Amygdala (tissue), 56 donors: ENCODE data around the gene STX8.
A peak's percentile ranks its signal among the peaks of the same experiment; 100 is the strongest.
"Not testable (repeated sequence)": the region's sequence is repeated elsewhere in the genome, so short reads cannot be mapped to it uniquely, and the experiment has no call there.

Source experiments
- DNase-seq, 56 donors: peaks; one replicate each; lab custom pipeline; 2025; lab: John Stamatoyannopoulos, UW

The STX8 gene

DNA sequence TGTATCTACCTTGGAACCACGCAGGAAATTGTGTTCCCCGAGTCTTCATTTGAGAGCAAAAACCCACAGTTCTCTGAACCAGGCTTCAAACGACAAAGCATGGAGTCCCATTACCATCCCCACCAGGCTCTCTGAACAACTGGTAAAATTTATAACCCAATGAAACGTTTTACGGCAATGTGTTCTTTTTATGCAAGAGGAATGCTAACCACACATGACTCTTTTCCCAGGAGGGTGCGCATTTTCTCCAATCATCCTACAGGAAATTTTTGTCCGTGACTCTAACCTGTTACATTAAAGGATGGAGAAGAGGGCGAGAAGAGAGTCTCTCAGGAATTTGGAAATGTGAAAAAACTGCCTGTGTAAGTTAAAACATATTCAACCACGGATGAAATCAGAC is 17.8 kb downstream of the STX8 start:
- no peak for DNase-seq

DNA sequence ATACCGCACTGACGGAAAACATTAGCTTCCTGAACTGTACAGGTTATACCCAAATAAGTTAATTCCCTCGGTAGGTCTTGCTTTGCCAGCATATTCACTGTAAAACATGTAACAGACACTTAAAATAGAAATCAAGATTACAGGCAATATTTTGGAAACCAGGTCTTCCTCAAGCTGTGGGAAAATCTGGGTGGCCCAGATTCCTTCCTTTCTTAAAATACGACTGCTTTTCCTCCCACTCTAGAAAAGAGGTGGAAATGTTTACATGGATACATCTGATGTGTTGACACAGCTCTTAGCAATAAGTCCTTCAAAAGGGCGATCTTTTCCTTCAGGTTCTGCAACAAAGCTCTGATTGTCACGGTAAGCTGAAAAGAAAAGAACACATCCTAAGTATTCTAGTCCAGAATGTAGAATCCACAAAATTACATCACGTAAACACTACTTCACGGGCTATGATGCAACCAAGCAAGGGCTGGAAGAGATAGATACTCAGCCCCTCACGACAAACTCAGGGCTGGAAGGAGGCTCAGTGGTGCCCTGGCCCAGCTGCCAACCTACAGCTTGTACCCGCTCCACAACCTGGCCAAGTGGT is 18.4 kb downstream of the STX8 start:
- no peak for DNase-seq

DNA sequence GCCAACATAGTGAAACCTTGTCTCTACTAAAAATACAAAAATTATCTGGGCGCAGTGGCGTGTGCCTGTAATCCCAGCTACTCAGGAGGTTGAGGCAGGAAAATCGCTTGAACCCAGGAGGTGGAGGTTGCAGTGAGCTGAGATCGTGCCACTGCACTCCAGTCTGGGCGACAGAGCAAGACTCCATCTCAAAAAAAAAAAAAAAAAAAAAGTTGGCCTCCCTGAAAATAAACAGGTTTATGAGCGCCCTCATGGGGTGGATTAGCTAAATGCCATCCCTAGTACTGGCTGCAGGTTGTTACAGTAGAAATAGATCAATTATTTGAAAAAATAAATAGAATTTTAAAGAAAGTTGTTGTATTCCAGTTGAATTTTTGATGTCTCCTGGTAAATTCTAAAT is 20.9 kb downstream of the STX8 start:
- not testable (repeated sequence) for DNase-seq

DNA sequence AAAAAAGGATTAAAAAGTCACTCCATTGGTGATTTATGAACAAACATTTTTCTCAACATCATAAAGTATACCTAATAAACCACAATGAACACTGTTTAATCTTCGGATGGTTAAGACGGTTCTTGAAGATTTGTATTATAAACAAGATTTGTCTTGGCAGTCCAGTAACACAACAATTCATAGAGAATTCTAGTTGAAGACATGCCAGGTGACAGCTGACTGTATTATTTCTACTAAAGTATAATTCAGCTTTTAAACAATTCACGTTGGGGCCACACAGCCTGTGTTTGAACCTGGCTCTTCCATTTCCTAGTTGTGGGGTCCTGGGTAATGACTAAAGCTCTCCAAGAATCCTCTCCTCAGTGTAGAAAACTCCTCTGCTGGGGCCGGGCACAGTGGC is 22.0 kb downstream of the STX8 start:
- no peak for DNase-seq

DNA sequence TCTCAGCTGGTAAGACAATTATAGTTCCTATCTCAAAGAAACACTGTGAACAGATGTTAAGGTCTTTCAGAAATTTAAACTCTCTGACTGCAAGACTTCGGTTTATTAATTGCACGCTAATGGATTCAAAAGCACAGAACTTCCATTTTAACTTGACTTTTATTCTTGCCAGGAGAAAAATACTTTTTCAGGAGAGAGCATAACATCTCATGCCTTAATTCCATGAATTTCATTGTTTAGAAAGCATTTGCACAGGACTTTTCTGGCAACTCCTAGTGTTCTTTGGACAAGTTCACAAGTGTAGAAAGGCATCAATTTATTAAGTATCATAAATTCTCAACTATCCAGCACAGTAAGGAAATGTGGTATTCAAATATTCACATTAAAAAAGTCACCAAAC is 22.4 kb downstream of the STX8 start:
- DNase-seq: no peak

DNA sequence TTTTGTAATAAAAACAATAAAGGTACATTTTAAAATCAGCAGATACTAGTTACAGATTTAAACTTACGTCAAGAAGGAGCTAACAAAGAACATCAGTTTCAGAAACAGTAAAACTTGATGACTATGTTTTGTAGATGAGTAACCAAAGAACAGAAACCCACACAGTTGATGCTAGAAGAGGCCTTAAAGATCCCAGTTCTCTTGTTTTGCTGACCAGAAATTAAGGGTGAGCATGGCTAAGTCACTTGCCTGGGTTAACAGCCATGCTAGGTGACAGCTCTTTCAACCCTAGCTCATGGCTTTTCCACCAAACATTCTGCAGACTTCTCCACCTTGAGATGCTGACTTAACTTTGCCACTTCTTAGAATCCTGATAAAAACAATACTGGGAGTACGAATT is 26.4 kb downstream of the STX8 start:
- DNase-seq: no peak

DNA sequence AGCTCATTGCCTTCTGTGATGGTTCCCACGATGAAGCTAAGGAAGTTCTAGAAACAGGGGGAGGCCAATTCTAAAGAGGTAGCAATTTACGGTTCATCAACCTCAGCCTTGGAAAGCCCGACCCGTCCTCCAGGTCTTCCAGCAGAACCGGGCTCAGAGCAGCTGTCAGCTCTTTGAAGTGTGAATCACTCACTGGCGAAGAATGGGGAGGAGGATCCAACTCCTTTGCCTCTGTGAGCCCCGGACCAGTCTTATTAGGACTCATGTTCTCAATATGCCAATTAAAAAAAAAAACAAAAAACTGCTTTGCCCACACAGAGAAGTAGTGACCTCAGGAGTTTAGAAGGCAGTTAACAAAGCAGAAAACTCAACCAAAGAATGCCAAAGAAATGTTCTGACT is 31.4 kb downstream of the STX8 start:
- DNase-seq: no peak

DNA sequence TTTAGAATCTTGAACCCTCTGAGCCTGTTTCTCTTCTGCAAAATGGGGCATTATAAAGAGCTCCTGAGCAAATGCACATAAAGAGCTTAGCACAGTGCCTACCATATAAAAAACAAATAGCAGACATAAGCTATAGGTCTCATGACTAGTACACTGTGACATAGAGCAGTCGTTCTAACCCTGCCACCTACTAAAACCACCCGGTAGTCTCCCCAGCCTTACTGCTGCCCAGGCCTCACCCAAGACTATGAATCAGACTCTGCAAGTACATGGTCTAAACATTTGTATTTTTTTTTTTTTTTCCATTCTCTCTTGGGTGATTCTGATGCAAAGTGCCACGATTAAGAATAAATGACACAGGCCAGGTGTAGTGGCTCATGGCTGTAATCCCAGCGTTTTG is 33.9 kb downstream of the STX8 start:
- DNase-seq: no peak

DNA sequence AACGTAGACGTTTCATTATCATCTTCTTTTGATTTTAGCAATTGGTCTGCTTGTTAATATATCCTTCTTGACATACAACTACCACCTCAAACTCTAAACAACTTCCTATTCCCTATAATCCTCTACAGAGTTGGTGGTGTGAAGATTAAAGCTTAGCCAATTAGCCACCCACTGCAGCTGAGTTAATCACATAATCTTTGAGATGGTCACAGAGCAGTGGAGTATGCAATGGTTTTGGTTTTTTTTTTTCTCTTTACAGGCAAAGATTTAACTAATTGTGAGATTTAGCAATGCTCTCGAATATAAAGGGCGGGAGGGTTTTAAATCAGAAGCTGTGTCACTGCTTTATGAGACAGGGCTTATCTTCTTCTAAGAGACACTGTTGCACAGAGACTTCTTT is 37.0 kb downstream of the STX8 start:
- no peak for DNase-seq

DNA sequence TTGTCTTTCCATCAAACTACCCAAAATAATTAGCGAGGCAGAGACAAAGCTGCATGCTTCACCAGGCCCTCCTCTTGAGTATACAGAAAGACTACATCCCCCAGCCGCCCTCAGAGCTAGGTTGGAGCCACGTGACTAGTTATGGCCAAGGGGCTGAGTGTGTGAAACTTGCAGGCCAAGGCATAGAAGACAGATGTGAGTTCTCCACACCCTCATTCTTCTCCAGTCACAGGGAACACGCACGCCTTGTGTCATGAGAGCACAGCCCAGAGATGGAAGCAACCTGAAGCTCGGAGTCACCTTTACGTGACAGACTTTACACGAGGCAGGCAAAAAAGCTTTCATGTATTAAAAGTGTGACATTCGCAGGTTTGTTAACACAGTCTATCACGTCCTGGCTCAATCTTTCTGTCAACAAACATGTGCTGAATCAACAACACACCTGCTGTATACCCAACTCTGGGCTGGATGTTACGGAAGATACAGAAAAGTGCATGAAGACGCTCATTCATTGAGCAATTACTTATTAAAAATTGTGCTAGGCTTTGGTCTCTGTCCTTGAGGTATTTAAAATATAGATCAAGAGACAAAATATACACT is 38.3 kb downstream of the STX8 start:
- no peak for DNase-seq

DNA sequence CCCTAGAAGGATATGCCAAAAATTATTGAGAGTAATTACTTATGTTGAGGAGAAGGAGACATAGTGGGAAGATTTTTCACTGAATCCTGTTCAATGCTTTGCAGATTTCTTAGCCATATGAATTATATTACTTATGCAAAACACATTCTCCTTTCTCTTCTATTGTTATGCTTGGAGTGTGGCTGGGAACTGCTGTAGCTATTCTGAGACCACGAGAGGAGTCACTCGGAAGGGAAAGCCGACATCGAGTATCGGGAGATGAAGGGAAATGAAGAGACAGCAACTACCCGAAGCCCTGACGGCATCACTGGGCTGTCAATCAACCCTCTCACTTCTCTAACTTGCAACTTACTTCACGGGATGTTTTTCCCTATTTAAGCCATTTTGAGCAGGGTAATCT is 39.6 kb downstream of the STX8 start:
- DNase-seq: no peak

DNA sequence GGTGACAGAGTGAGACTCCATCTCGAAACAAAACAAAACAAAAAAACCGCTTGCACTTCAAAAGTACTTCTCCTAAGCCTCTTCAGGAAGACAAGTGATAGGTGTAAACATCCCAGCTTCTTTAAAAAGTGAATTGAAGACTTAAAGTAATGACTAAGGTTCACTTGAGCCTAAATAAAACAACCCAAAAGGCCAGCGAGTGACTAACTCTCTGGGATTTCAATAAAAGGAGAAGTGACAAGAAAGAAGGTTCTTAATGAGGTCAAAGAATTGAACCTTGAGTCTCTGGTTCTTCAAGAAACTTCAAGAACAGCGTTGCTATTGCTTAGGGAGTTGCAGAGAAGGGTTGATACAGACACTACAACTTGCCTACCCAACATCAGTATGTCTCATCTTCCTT is 42.2 kb downstream of the STX8 start:
- DNase-seq: no peak

DNA sequence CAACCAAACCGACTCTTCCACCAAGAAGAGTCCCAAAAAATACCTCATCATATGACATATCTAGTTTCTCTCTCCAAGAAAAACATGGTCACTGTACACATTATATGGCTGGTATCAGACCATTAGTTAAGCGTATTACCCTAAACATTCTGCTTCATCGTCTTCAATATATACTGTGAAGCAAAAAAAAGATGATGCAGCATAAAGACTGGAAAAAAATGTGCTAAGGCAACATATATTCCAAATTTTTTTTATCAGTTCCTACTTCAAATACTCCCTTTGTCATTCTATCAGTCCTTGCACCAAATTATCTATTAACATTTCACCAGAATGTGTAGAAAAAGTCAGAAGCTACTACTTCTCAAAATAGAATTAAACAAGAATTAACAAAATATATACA is 42.9 kb downstream of the STX8 start:
- DNase-seq: no peak

DNA sequence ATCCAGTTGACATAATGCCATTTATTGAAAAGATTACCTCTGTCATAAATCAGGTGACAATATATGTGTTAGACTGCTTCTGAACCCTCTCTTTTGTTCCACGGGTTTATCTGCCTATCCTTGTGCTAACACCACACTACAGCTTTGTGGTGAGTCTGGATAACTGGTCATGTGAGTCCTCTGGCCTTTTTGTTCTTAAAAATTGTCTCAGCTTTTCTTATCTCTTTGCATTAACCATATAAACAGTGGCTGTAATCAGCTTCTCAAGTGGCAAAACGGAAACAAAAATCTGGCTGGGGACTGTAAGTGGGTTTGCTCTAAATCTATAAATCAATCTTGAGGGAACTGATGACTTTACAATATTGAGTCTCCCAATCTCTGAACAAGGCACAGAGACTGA is 44.6 kb downstream of the STX8 start:
- no peak for DNase-seq

DNA sequence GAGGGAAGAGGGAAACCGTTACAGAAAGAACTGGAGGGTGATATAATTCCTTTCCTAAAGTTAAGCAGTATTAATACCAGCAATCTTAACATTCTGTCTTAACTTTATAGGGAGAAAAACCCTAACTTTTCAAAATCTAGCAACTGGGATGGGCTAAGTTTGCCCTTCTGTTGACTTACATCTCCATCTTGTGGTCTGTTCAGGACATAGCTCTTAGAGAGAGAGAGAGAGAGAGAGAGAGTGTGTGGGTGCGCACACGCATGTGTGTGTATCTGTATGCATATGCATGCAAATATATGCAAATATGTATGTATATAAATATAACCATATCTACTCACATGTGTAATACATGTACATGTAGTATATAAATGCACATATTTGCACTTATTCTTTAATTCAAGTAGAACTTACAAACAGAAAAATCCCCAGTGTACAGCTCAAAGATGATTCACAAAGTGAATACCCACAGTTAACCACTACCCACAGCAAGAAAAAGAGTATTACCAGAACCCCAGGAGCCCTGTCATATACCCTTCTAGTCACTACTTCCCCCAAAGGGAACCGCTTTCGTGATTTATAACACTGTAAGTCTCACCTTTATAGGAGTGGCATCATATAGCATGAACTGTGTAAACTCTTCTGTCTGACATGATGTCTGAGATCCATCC is 46.5 kb downstream of the STX8 start:
- DNase-seq: no peak

DNA sequence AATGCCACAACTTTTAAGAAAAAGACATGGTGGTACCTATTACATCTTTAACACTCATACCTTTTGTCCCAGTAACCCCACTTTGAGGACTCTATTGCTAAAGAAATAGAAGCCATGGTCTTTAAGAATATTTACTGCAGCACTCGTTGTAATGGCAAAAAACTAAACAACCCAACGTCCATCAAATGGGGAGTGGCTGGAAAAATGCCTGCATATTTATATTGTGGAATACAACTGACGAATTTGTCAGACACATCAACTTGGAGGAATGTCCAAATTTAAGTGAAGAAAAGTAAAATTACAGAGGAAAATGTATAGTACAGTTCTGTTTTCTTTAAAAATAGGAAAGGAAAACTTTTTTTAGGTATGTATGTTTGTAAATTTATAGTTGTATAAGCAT is 47.8 kb downstream of the STX8 start:
- DNase-seq: no peak

DNA sequence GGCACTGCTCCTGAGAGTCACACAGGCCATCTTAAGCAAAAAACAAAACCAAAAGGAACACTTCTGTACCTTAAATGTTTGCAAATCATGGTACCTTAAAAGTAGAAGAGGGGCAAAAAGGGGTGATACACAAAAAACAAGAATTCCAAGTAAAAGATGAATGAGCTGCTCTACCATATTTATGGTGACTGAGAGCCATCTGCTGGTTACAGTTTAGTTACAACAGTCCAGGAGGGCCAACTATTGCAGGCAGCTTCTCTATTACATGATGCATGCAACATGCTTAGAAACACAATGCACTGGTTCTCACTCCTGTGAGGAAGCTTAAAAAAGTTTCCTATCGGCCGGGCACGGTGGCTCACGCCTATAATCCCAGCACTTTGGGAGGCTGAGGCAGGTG is 53.5 kb downstream of the STX8 start:
- peak in 13 of 56 donors; percentile 1 to 53 (median 7) for DNase-seq

DNA sequence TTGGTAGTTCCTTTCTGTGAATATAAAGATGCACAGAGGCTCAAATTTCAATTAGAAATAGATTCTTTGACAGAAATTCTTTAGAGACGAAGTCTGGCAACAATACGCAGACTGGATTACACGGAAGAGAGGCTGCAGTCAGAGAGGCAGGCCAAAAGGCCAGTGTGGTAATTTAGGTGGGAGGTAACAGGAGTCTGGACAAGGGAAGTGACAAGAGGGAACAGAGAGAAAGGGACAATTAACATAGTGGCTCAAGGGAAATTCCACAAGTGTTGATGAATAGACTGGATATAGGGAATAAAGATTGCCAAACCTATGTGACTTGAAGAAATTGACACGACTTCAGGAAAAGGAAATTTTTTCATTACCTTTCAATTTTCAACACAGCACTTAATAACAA is 54.6 kb downstream of the STX8 start:
- DNase-seq: no peak

DNA sequence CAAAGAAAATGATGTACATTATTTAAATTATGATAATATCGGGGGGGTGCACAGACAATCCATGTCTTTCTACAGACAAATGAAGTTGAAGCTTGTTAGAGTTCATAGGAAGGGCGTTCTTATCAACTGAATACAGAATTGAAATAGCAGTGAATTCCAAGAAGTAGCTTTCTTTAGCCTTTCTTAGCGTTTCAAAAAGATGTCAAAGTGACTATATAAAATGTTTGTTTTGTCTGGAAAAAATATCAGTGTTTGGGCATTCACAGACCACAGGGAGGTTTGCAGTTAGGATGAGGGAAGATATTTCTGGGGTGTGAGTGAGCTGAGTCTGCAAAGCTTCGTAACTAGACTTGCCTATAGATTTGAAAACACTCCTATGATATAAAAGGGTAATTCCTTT is 55.0 kb downstream of the STX8 start:
- no peak for DNase-seq

DNA sequence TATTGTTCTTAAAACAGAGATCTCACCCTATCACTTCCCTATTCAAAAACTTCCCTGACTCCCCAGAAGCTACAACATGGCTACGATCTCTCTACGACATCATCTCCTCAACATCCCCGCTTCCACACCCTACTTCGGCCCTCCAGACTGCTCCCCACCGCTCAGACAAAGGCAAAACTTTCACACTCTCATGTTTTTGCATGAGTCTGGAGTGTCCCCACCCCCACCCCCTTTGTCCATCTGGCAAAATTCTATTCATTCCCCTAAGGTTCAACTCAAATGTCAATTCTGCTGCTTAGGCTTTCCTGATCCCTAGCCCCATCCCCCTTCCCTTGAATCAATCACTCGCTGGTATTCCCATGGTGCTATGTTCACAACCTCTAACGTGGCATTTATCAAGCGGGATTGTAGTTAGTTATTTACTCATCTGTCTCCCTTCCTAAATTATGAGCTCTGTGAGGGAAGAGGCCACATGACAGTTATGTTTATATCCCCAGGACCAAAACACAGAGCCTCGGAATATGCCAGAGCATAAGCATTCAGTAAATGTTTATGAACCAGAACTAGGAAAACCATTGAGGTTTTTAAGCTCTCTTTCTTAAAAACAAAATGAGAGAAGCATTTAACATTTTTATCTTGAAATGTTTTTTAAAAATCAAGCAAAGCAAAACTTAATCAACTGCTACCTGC is 55.9 kb downstream of the STX8 start:
- no peak for DNase-seq

DNA sequence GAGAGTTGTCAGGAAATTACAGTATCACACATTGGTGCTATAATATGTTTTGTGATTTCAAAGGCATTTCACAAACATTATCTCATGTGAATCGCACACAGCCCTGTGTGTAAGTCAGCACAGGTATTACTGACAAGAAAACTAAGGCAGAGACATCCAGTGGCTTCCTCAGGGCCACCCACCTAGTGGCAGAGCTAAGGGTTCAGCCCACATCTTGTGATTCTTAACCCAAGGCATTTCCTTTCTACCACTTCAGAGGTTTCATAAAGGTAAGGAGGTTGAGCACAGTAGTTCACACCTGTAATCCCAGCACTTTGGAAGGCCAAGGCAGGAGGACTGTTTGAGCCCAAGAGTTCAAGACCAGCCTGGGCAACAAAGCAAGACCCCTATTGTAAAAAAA is 58.2 kb downstream of the STX8 start:
- DNase-seq: no peak

DNA sequence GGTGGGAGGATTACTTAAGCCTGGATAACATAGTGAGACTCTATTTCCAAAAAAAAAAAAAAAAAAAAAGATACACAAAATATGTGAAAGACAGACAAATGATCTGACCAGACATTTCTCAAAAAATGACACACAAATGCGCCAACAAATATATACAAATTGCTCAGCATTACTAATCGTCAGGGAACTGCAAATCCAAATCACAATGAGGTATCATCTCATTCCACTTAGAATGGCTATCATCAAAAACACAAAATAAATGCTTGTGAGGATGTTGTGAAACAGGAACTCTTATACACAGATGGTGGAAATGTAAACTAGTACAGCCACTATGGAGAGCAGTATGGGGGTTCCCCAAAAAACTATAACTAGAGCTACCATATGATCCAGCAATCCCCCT is 62.4 kb downstream of the STX8 start:
- no peak for DNase-seq
